Kasumi-1 (cell line): ENCODE results near the gene KIF21B.
A peak's percentile ranks its signal among the peaks of the same experiment; 100 is the strongest.

ENCODE experiments used
- DNase-seq, 2 experiments: peaks; one replicate each; lab custom pipeline; 2025; lab: John Stamatoyannopoulos, UW

The KIF21B gene

GRCh38 chr1:201020040-201020591 lies 3.4 kb downstream of the KIF21B start:
- DNase-seq, result peak; percentile 60 to 73

DNA sequence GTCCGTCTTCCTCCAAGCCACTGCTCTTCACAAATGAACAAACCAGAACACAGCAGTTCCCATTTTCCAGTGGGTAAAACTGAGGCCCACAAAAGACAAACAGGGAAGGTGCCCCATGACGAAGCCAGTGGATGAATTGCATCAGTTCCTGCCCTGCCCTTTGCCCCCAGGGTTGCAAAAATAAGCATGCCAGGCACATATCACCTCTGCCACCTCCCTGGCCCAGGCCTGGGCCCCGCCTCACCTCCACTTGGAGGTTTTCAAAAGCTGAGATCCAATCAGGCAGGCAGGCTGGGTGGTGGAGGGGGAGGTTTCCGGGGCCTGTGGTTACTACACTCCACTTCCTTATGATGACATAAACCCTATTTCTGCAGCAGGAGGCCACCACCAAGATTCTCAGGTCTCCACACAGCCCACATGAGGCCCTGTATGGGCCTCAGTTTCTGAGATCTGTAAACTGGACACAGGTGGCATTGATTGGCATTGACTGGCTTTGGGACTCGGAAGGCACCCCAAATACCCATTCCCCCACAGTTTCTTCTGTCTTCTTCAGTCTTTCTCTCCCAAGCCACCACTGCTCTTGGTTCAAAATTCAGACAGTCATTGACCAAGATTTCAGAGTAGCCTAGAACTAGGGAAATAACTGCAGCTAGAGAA lies 4.1 kb downstream of the KIF21B start:
- DNase-seq, result peak; percentile 88 to 93

- DNase-seq, result no peak
Observed at GRCh38 chr1:201017828-201018163, 5.7 kb downstream of the KIF21B start.

GRCh38 chr1:201016943-201017827 lies 6.3 kb downstream of the KIF21B start:
- DNase-seq, result no peak

DNA sequence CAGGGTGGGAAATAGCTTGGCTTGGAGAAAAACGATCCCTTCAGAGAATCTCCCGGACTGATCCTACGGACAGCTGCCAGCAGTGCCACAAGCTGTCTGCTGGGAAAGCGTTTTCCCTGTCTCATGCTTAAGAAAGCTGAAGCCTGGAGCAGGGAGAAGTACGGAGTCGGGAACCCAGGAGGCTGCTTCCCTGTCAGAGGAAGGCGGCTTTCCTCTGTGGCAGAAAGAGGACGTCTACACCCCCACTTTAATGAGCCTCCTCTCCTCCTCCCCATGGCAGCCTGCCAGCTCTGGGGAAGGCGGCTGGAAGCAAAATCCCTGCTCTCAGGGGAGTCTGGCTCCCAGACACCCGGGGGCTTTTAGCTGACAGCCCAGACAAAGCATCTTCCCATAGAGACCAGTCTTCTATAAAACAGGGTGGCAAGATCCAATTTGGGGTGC lies 7.3 kb downstream of the KIF21B start:
- DNase-seq, result peak; percentile 34 to 42

DNA sequence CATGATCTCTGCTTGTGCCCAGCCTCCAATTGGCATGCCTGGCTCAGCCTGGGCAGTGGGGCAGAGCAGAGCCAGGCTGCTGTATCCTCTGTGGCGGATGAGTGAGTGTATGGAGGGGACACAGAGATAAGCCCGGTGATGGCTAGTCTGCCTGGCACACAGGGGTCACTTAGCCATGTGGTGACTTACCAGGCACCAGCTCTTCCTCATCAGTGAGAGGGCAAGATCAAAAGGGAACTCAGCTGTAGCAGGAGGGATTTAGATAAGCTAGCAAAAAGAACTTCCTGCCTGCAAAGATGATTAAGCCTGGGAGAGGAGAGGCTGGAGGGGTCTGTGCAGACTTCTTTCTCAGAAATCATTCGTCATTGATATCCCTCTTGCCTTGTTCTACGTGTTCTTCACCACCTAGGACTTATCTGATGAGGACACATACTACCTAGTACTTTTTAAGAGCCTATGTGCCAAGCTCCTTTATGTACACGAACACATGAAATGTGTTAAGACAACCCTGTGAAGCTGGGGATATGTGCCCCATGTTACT lies 7.9 kb downstream of the KIF21B start:
- peak; percentile 37 to 49 for DNase-seq

DNA sequence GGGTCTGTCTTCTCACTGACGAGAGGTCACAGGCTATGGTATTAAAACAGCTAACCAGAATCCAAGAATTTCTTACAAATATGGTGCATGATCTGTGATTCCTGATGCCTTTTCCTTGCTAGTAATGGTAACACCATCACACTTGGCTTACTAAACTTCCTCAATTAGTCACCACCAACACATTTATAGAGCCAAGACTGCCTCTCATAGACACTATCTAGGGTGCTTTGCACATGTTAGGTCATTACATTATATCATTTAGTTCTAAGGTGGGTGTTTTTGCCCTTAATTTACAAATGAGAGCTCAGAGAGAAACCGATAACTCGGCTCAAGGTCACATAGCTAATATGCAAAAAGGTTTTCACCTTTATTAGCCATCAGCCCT lies 8.7 kb downstream of the KIF21B start:
- peak in 1 of 2 experiments; percentile 15 for DNase-seq

DNA sequence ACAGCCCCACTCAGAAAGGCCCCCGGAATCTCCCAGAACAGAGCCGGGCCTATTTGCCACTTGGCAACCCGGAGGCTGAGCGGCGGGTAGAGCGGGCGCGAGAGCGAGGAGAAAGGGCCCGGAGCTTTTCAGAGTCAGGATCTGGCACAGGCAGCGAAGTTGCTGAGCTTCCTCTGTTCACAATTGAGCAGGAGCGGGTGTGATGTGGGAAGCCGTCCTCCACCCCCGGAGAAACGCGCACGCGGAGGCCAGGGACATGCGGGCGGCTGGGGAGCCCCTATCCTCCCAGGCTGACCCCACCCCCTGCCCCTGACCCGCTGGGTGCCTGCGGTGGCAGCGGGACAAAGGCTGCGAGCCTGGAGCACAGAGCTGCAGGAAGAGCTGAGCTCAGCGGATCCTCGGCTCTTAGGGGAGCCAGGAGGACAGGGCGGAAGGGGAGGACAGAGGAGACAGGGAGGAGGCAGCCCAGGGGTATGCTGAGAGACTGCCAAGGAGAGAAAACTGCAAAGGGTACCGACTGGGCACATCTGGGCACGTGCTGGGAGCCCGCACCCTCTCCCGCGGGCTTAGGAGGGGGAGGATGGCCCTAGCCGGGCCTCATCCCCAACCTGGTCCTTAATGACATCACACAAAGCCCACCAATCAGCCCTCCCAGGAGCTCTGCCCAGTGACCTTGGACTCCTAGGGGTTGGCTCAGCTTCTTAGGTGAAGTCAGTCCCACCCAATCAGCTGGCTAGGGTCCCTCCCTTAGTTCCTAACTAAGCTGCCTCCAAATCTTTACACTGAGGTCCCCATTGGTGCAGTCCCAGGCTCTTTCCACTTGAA lies 9.3 kb downstream of the KIF21B start:
- no peak for DNase-seq

GRCh38 chr1:201013031-201013485 lies 10.5 kb downstream of the KIF21B start:
- DNase-seq, result no peak

GRCh38 chr1:201011616-201012015 lies 11.9 kb downstream of the KIF21B start:
- no peak for DNase-seq

DNA sequence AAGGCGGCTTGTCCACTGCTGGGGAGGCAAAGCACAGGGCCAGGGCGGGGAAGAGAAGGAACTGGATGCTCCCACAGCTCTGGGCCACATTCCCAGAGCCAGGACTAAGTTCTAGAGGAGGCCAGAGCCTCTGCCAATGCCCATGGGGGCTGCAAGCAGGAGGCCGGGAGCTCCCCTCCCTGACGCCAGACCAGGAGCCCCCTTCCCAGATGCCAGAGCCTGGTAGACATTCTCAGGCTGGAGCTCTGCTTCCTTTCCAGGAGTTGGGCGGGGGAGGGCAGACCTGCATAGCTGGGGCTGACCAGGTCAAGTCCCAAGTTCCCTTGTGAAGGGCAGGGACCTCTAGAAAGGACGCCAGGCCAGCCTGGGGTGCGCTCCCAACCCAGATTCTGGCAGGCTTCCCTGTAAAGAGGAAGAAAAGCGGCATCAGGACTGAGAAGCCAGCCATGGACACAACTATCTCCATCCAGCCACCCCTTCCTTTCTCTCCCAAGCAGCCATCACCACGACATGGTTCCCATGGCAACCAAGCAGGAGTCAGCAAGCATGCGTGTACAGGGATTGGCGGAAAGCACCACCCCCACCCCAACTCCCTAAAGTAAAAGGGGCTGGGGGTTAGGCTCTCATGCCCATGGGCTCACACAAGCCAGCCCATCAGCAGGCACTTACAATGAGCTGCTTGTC lies 13.4 kb downstream of the KIF21B start:
- no peak for DNase-seq

- no peak for DNase-seq
Observed at GRCh38 chr1:201008666-201009360, 14.7 kb downstream of the KIF21B start.

- DNase-seq, result no peak
Observed at GRCh38 chr1:201007481-201007880, 16.0 kb downstream of the KIF21B start.

DNA sequence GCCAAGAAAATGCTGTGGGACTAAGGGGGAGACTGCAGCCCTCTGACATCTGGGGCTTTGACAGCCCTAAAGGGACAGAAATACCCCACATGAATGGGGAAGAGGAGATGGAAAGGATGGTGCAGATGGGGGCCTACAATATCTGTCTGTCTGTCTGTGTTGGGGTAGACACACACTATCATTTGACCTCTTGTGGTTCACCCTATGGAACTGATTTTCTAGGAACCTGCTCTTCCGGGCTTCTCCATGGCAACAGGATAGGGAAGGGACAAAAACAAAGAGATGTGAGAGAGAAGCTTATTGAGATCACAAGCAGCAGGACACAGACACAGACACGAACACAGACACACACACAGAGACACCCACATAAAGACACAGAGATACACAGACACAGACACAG lies 17.1 kb downstream of the KIF21B start:
- DNase-seq, result no peak

GRCh38 chr1:201004732-201005131 lies 18.8 kb downstream of the KIF21B start:
- no peak for DNase-seq

- no peak for DNase-seq
Observed at GRCh38 chr1:201004154-201004553, 19.4 kb downstream of the KIF21B start.

- DNase-seq, result no peak
Observed at GRCh38 chr1:201002510-201002909, 21.0 kb downstream of the KIF21B start.

GRCh38 chr1:201001962-201002361 lies 21.6 kb downstream of the KIF21B start:
- no peak for DNase-seq

DNA sequence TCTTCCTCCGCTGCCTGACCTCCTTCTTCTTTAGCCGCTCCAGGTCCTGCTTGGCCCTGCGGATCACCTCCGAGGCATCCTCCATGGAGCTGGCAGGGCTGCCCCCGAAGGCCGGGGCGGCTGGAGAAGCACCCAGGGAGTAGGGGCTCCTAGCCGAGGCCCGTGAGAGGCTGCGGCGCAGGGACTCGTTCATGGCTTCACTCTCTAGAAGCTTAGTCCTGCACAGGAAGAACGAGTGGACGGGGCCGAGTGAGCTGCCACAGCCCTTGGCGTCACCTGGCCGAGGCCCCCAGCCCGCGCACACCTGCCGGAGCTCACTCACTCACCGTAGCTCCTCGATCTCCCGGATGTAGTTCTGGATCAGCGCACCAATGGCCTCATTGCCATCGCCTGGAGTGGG lies 23.1 kb downstream of the KIF21B start:
- DNase-seq, result no peak

- DNase-seq, result no peak
Observed at GRCh38 chr1:200999667-201000066, 23.8 kb downstream of the KIF21B start.

DNA sequence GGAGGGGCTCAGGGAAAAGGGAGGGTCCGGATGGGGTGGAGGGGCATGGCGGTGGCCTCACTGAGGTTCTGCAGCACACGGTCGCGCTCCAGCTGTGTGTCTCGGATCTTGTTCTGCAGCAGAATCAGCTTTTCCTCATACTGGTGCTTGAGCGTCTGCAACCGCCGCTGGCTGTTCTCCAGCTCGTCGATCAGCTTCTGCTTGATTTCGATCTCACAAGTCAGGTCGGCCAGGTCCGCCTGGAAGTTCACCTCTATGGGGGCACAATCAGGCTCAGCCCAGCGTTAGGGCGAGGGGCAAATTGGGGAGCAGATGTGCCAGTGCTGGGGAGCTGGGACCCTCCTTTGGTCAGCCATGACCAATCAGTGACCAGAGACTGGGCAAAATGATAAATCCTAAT lies 25.2 kb downstream of the KIF21B start:
- no peak for DNase-seq
